BLaER1 (cell line): ENCODE data around the gene TOLLIP.
A peak's percentile ranks its signal among the peaks of the same experiment; 100 is the strongest.

ENCODE experiments used
- H3K27ac ChIP-seq: shearing (Covaris generic); formaldehyde crosslinking; 2 replicates; pipeline ENCODE4 v1.8.1; 2022
- H3K27me3 ChIP-seq: shearing (Covaris generic); formaldehyde crosslinking; 2 replicates; pipeline ENCODE4 v1.8.1; 2022
- H3K36me3 ChIP-seq: shearing (Covaris generic); formaldehyde crosslinking; 2 replicates; pipeline ENCODE4 v1.8.1; 2022
- H3K4me1 ChIP-seq: shearing (Covaris generic); formaldehyde crosslinking; 2 replicates; pipeline ENCODE4 v1.8.1; 2022
- H3K4me2 ChIP-seq: shearing (Covaris generic); formaldehyde crosslinking; 2 replicates; pipeline ENCODE4 v1.8.1; 2022
- H3K4me3 ChIP-seq: shearing (Covaris generic); formaldehyde crosslinking; 2 replicates; pipeline ENCODE4 v1.8.1; 2022
- H3K9ac ChIP-seq: shearing (Covaris generic); formaldehyde crosslinking; 2 replicates; pipeline ENCODE4 v1.8.1; 2022
- H3K9me3 ChIP-seq: shearing (Covaris generic); formaldehyde crosslinking; 2 replicates; pipeline ENCODE4 v1.8.1; 2022
- H4K20me1 ChIP-seq: shearing (Covaris generic); formaldehyde crosslinking; 2 replicates; pipeline ENCODE4 v1.8.1; 2022
- Cebpa-rat ChIP-seq: shearing (Covaris generic); IDR thresholded peaks from 2 replicates; pipeline ENCODE4 v1.8.1; 2022

TOLLIP gene

DNA sequence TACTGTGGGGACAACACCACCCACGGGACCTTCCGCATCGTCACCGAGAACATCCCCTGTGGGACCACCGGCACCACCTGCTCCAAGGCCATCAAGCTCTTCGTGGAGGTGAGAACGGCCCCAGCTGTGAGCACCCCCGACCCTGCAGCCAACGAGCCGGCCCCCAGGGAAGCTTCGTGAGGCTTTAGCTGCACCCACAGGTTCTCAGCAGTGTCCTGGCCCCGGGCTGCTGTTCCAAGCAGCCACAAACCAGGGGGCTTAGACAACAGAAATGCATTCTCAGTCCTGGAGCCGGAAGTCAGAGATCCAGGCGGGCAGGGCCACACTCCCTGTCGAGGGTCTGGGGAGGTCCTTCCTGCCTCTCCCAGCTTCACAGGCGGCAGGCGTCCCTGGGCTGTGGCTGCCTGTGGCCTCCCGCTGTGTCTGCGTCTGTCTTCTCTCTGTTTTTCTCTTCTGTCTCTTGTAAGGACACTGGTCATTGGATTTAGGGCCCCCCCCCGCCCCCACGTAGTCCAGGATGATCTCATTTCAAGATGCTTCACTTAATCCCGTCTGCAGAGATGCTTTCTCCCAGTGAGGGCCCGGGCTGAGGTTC lies 74.0 kb downstream of the TOLLIP start:
- no peak overlapping the region for H3K9ac ChIP-seq
- peaks cover 13% of the 10 kb centered on the region for H3K4me1 ChIP-seq
- no peaks in the 10 kb centered on the region for H3K36me3 ChIP-seq
- H3K4me3 ChIP-seq, result no peak overlapping the region
- H3K27ac ChIP-seq, result no peak overlapping the region
- H4K20me1 ChIP-seq, result peaks cover 26% of the 10 kb centered on the region; the same call in 1 of the 2 replicates
- no peak overlapping the region for H3K4me2 ChIP-seq
- peaks cover 25% of the 10 kb centered on the region for H3K27me3 ChIP-seq
- no peak for TF ChIP-seq Cebpa-rat
- H3K9me3 ChIP-seq, result no peaks in the 10 kb centered on the region

DNA sequence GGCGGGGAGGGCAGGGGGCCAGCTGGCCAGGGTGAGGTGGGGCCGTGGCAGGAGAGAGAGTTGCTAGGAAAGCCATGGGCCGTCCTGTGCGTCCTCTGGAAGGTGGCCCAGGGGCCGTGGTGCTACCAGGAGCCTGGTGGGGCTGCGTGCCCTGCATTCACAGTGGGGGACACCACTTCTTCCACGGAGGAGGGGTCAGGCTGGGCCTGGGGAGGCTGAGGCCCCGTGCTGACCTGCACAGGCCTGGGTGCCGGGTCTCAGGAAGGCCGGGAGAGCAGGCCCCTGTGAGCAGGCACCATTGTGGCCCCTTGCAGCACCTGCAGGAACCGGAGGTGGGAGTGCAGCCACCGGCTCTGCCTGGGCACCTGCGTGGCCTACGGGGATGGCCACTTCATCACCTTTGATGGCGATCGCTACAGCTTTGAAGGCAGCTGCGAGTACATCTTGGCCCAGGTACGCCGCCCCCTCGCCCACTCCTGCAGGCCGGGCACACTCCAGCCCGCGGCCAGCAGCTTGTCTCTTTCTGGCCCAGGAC lies 74.6 kb downstream of the TOLLIP start:
- Histone ChIP-seq H3K9ac (no peak overlapping the region), H4K20me1 (peaks cover 26% of the 10 kb centered on the region; the same call in 1 of the 2 replicates), H3K4me3 (no peak overlapping the region), H3K27me3 (peaks cover 25% of the 10 kb centered on the region), H3K9me3 (no peaks in the 10 kb centered on the region), H3K36me3 (no peaks in the 10 kb centered on the region), H3K4me2 (no peak overlapping the region), H3K4me1 (peaks cover 13% of the 10 kb centered on the region), H3K27ac (no peak overlapping the region)
- TF ChIP-seq Cebpa-rat, result no peak

DNA sequence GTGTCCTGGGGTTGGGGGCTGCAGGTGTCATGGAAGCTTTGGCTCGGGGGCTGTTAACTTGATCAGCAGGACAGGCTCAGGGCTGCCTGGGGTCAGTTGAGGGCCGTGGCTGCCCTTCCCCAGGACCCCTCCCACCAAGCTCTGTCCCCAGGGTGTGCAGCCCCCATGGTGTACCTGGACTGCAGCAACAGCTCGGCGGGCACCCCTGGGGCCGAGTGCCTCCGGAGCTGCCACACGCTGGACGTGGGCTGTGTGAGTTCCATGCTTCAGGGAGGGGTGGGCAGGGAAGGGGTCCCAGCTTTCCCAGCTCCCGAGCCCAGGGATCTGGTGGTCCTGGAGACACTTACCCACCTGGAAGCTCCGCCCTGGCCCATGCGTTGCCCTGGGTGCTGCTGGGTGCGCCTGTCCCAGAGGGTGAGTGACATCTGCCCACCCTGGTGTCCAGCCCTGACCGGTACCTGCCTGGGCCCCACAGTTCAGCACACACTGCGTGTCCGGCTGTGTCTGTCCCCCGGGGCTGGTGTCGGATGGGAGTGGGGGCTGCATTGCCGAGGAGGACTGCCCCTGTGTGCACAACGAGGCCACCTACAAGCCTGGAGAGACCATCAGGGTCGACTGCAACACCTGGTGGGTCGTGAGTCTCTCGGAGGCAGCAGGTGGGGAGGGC lies 75.2 kb downstream of the TOLLIP start:
- Histone ChIP-seq H3K4me2 (no peak overlapping the region), H3K9ac (no peak overlapping the region), H3K9me3 (no peaks in the 10 kb centered on the region), H4K20me1 (peaks cover 26% of the 10 kb centered on the region; the same call in 1 of the 2 replicates), H3K36me3 (no peaks in the 10 kb centered on the region), H3K4me3 (no peak overlapping the region), H3K4me1 (peaks cover 13% of the 10 kb centered on the region), H3K27me3 (peaks cover 25% of the 10 kb centered on the region), H3K27ac (no peak overlapping the region)
- TF ChIP-seq Cebpa-rat, result no peak

DNA sequence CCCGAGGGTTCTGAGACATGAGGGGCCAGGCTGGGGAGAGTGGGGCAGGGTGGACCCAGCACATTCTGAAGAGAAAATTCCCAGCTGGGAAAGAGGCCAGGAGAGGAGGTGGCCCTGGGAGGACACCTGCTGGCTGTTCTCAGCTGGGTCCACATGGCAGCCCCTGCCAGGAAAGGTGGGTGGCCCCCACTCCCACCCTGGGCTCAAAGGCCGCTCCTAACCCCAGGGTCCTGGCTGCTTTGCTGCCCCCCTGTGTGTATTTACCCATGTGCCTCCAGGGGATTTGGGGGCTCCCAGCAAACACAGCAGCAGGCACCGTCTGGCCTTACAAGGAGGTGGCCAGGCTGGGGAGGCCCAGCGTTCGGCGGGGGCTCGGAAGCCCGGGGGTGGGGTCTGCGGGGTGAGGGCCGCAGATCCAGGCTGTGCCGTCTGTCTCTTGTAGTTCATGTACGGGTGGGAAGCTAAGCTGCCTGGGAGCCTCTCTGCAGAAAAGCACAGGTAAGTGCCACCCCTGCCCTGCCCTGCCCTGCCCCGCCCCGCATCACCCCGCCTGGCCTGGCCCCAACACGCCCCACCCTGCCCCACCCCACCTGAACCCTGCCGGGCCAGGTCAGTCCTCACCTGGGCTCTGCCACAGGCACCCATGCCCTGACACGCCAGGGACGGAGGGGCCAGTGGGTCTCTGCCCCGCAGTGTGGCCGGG lies 75.9 kb downstream of the TOLLIP start:
- no peaks in the 10 kb centered on the region for H3K36me3 ChIP-seq
- no peak for TF ChIP-seq Cebpa-rat
- H3K9me3 ChIP-seq, result no peaks in the 10 kb centered on the region
- peaks cover 26% of the 10 kb centered on the region; the same call in 1 of the 2 replicates for H4K20me1 ChIP-seq
- H3K27ac ChIP-seq, result no peak overlapping the region
- peaks cover 25% of the 10 kb centered on the region for H3K27me3 ChIP-seq
- H3K9ac ChIP-seq, result no peak overlapping the region
- H3K4me1 ChIP-seq, result peaks cover 13% of the 10 kb centered on the region
- no peak overlapping the region for H3K4me3 ChIP-seq
- no peak overlapping the region for H3K4me2 ChIP-seq

DNA sequence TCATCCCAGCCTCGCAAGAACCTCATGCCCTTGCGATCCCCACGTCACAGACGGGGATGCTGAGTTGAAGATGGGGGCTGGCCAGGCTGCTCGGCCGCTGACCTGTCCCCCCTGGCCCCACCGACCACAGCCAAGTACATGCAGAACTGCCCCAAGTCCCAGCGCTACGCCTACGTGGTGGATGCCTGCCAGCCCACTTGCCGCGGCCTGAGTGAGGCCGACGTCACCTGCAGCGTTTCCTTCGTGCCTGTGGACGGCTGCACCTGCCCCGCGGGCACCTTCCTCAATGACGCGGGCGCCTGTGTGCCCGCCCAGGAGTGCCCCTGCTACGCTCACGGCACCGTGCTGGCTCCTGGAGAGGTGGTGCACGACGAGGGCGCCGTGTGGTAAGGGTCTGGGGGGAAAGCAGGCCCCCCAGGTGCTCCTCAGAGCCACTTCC lies 76.5 kb downstream of the TOLLIP start:
- Histone ChIP-seq H3K4me2 (no peak overlapping the region), H3K9ac (no peak overlapping the region), H3K27me3 (peaks cover 25% of the 10 kb centered on the region), H4K20me1 (peaks cover 26% of the 10 kb centered on the region; the same call in 1 of the 2 replicates), H3K4me1 (peaks cover 13% of the 10 kb centered on the region), H3K9me3 (no peaks in the 10 kb centered on the region), H3K36me3 (no peaks in the 10 kb centered on the region), H3K4me3 (no peak overlapping the region), H3K27ac (no peak overlapping the region)
- no peak for TF ChIP-seq Cebpa-rat

DNA sequence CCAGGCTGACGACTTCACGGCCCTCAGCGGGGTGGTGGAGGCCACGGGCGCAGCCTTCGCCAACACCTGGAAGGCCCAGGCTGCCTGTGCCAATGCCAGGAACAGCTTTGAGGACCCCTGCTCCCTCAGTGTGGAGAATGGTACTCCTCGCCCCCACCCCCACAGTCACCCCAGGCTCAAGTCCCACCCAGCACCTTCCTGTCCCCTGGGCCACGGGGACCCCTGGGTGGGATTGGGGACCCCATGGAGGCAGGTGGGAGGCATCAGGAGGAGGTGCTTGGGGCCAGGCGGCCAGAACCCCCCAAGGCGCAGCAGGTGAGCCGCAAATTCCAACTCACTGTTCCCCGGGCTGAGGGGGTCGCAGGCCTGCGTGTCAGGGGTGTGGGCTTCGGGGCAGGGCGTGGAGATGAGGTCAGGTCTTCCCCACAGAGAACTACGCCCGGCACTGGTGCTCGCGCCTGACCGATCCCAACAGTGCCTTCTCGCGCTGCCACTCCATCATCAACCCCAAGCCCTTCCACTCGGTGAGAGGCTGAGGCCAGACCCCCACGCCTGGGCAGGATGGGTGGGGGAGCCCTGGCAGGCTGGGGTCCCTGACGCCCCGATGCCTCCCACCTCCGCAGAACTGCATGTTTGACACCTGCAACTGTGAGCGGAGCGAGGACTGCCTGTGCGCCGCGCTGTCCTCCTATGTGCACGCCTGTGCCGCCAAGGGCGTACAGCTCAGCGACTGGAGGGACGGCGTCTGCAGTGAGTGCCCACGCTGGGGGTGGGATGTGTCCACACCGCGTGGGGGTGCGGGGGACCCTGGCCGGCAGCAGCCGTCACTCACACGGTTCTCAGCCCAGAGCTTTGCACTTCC lies 77.2 kb downstream of the TOLLIP start:
- peaks cover 21% of the 10 kb centered on the region for H3K27me3 ChIP-seq
- no peak overlapping the region for H3K9ac ChIP-seq
- H3K4me1 ChIP-seq, result peaks cover 13% of the 10 kb centered on the region
- TF ChIP-seq Cebpa-rat, result no peak
- H3K36me3 ChIP-seq, result no peaks in the 10 kb centered on the region
- H4K20me1 ChIP-seq, result peaks cover 24% of the 10 kb centered on the region; the same call in 1 of the 2 replicates
- peak overlapping the region; percentile 61; the same call in 1 of the 2 replicates for H3K4me2 ChIP-seq
- H3K9me3 ChIP-seq, result no peaks in the 10 kb centered on the region
- no peak overlapping the region for H3K27ac ChIP-seq
- H3K4me3 ChIP-seq, result no peak overlapping the region

DNA sequence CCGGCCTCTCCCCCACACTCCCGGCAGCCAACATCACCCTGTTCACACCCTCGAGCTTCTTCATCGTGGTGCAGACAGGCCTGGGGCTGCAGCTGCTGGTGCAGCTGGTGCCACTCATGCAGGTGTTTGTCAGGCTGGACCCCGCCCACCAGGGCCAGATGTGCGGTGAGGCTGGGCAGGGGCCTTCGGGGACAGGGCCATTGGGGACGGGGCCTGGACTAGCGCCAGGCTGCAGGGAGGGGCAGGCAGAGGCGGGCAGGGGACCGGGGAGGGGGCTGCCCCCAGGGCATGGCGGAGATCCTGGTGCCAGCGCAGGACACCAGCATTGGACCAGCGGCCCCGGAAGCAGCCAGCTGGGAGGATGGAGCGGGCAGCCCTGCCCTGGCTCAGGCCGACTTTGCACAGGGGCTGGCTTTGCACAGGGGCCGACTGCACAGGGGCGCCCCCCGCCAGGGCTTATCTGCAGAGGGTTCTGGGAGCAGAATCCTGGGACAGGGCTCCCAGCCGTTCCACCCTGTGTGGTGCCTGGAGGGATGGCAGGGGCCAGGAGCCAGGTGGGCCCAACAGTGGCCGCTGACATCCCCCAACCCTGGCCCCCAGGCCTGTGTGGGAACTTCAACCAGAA lies 77.9 kb downstream of the TOLLIP start:
- Histone ChIP-seq H4K20me1 (peaks cover 17% of the 10 kb centered on the region; the same call in 1 of the 2 replicates), H3K4me1 (peaks cover 13% of the 10 kb centered on the region), H3K4me2 (peak overlapping the region; percentile 61), H3K27me3 (peaks cover 16% of the 10 kb centered on the region; the same call in 1 of the 2 replicates), H3K9me3 (no peaks in the 10 kb centered on the region), H3K27ac (no peak overlapping the region), H3K9ac (no peak overlapping the region), H3K36me3 (no peaks in the 10 kb centered on the region), H3K4me3 (no peak overlapping the region)
- no peak for TF ChIP-seq Cebpa-rat

DNA sequence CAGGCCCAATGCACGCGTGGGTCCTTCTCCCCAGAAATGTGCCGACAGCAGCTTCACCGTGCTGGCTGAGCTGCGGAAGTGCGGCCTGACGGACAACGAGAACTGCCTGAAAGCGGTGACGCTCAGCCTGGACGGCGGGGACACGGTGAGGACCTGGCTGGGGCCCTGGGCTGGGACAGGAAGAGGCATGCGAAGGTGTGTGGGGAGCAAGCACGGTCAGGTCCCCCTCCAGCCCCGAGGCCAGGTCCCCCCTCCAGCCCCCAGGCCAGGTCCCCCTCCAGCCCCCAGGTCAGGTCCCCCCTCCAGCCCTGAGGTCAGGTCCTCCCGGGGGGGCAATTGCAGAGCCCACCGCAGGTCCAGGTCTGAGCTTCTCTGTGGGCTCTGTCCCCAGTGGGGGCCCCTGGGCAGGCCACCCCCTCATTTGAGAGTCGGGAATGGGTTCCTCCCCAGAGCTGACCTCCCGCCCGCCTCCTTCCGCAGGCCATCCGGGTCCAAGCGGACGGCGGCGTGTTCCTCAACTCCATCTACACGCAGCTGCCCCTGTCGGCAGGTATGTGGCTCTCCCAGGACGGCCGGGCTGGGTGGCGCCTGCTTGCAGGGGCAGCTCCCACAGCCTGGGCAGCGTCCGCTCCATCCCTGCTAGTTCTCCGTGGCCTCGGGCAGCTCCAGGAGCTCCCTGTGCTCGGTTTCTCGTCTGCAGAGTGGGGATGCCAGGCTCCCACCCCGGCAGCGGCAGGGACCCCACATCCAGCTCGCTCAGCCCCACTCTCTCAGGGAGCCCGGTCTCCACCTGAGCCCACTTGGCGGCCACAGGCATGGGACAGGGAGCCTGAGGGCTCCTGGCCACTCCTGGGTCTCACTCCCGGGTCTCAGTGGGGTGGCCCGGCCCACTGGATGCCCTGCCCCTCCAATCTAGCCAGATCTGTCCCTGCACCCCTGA lies 78.7 kb downstream of the TOLLIP start:
- Histone ChIP-seq H3K27ac (no peak overlapping the region), H3K27me3 (peaks cover 15% of the 10 kb centered on the region; the same call in 1 of the 2 replicates), H3K9me3 (no peaks in the 10 kb centered on the region), H3K9ac (no peak overlapping the region), H3K4me2 (peak overlapping the region; percentile 61), H3K4me1 (peaks cover 13% of the 10 kb centered on the region), H4K20me1 (peaks cover 12% of the 10 kb centered on the region; the same call in 1 of the 2 replicates), H3K4me3 (no peak overlapping the region), H3K36me3 (no peaks in the 10 kb centered on the region)
- no peak for TF ChIP-seq Cebpa-rat
